Smooth muscle cell (in vitro differentiated cells): ENCODE measurements around the gene KBTBD6. TPM values are rescaled to one million over a fixed set of nuclear protein-coding genes. Genes with fewer than 3 reads are reported as not detected.
"Not testable (repeated sequence)": the region's sequence is repeated elsewhere in the genome, so short reads cannot be mapped to it uniquely, and the experiment has no call there.

Source experiments
- DNase-seq: peaks from one replicate; lab custom pipeline; 2025; ENCODE audit not compliant: unreplicated experiment; lab: John Stamatoyannopoulos, UW
- H2AFZ ChIP-seq: fragments of 200-600 bp; sonication (generic); 2 replicates; pipeline ENCODE4 v1.6.0; 2016; ENCODE audit warnings: antibody characterized with exemption, low read depth, mild to moderate bottlenecking
- H3F3A ChIP-seq: fragments of 200-600 bp; sonication (generic); 2 replicates; pipeline ENCODE4 v1.6.0; 2017; ENCODE audit warnings: antibody characterized with exemption, low read depth
- H3K27ac ChIP-seq: fragments of 200-600 bp; sonication (generic); 2 replicates; pipeline ENCODE4 v1.5.1; 2016; ENCODE audit warnings: low read depth, mild to moderate bottlenecking
- H3K27me3 ChIP-seq: fragments of 200-600 bp; sonication (generic); 2 replicates; pipeline ENCODE4 v1.6.1; 2016; ENCODE audit warnings: low read depth, mild to moderate bottlenecking
- H3K36me3 ChIP-seq: fragments of 200-600 bp; sonication (generic); 2 replicates; pipeline ENCODE4 v1.5.1; 2016; ENCODE audit warnings: low read depth
- H3K4me1 ChIP-seq: fragments of 200-600 bp; sonication (generic); 2 replicates; pipeline ENCODE4 v1.5.1; 2016; ENCODE audit warnings: low read depth
- H3K4me2 ChIP-seq: fragments of 200-600 bp; sonication (generic); 2 replicates; pipeline ENCODE4 v1.6.0; 2016; ENCODE audit warnings: mild to moderate bottlenecking
- H3K4me3 ChIP-seq: fragments of 200-600 bp; sonication (generic); 2 replicates; pipeline ENCODE4 v1.5.1; 2016; ENCODE audit warnings: mild to moderate bottlenecking
- H3K79me2 ChIP-seq: fragments of 200-600 bp; sonication (generic); 2 replicates; pipeline ENCODE4 v1.6.0; 2016; ENCODE audit warnings: low read depth, mild to moderate bottlenecking
- H3K9ac ChIP-seq: fragments of 200-600 bp; sonication (generic); 2 replicates; pipeline ENCODE4 v1.6.0; 2016; ENCODE audit warnings: low read depth
- H3K9me3 ChIP-seq: fragments of 200-600 bp; sonication (generic); replicated peaks from 2 replicates; pipeline ENCODE4 v1.5.1; 2016; ENCODE audit warnings: low read depth
- H4K20me1 ChIP-seq: fragments of 200-600 bp; sonication (generic); 2 replicates; pipeline ENCODE4 v1.6.0; 2016; ENCODE audit warnings: low read depth
- WGBS: methylation state at CpG from one replicate; pipeline ENCODE4 v1.1.7; 2016; ENCODE audit warnings: low lambda C conversion rate; 5-methylcytosine and 5-hydroxymethylcytosine counted together
- polyA plus RNA-seq: library from polyadenylated mRNA; unstranded; fragments of >200 nt; fragmentation: Nextera tagmentation; extraction: Ambion mirVana; gene quantifications from 2 replicates; pipeline ENCODE4 v1.2.1, GENCODE V29; 2016
- total RNA-seq: library from RNA; depleted of rRNA; stranded (reverse); fragments of >200 nt; gene quantifications from 2 replicates; pipeline ENCODE4 v1.2.3, GENCODE V29; 2014
- TF ChIP-seq, protein P1 (sequence below): fragments of 200-600 bp; sonication (generic); IDR thresholded peaks from 2 replicates; pipeline ENCODE4 v1.5.1; 2017; ENCODE audit warnings: borderline replicate concordance, mild to moderate bottlenecking, antibody characterized with exemption; ENCODE audit not compliant: insufficient read depth, poor library complexity, severe bottlenecking

Gene KBTBD6
- total and polyA plus RNA-seq, 2 experiments from 2014 or later = 5.3 to 6.9 TPM

DNA sequence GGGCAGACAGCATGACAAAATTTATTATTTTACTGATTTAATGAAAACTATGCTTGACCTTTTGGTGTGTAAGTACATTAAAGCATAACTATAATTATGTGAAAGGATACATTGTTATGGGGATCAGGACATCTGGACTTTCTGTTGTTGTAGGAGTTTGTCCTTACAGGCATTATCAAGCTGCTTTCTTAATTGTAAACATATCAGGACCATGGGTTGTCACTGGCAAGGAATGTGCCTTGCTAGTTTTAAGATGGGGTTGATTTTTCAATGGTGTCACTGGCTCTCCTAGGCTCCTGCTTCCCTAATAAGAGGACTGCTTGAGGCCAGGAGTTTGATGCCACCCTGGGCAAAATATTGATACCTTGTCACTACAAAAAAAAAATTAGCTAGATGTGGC is 32.6 kb downstream of the KBTBD6 start:
- no peaks in the 10 kb centered on the region for H3K4me1 ChIP-seq
- H3K9me3 ChIP-seq = no peaks in the 10 kb centered on the region
- H3K9ac ChIP-seq = no peak overlapping the region
- no peak overlapping the region for H3K4me2 ChIP-seq
- H3K4me3 ChIP-seq = no peak overlapping the region
- no peak for DNase-seq
- H3K27ac ChIP-seq = no peak overlapping the region
- H3K27me3 ChIP-seq = no peaks in the 10 kb centered on the region
- no peaks in the 10 kb centered on the region for H3K79me2 ChIP-seq
- H2AFZ ChIP-seq = no peak overlapping the region
- H3K36me3 ChIP-seq = no peaks in the 10 kb centered on the region
- H4K20me1 ChIP-seq = no peaks in the 10 kb centered on the region
- TF ChIP-seq, protein P1, sequence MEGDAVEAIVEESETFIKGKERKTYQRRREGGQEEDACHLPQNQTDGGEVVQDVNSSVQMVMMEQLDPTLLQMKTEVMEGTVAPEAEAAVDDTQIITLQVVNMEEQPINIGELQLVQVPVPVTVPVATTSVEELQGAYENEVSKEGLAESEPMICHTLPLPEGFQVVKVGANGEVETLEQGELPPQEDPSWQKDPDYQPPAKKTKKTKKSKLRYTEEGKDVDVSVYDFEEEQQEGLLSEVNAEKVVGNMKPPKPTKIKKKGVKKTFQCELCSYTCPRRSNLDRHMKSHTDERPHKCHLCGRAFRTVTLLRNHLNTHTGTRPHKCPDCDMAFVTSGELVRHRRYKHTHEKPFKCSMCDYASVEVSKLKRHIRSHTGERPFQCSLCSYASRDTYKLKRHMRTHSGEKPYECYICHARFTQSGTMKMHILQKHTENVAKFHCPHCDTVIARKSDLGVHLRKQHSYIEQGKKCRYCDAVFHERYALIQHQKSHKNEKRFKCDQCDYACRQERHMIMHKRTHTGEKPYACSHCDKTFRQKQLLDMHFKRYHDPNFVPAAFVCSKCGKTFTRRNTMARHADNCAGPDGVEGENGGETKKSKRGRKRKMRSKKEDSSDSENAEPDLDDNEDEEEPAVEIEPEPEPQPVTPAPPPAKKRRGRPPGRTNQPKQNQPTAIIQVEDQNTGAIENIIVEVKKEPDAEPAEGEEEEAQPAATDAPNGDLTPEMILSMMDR = no peak
- H3F3A ChIP-seq = no peaks in the 10 kb centered on the region

DNA sequence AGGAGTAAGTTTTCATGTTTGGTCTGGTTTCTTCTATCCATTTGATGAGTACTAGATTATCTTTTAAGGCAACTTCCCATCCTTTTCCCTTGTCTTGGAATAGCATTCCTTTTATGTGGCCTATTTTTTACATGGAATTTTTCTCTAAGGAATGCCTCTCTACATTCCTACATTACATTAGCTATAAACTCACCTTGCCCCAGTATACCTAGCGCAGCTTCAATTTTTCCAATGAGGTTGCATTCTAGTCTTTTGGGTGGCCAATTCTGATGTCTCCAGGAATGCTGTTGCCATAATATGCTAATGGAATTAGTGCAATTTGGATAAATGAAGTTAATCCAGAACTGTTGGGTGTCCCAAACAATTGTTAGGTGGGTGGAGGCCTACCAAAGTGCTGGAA is 33.8 kb downstream of the KBTBD6 start:
- Histone ChIP-seq H3K79me2 (no peaks in the 10 kb centered on the region), H4K20me1 (no peaks in the 10 kb centered on the region), H3K27ac (no peak overlapping the region), H3F3A (no peaks in the 10 kb centered on the region), H3K4me3 (no peak overlapping the region), H3K9me3 (no peaks in the 10 kb centered on the region), H3K9ac (no peak overlapping the region), H3K4me1 (no peaks in the 10 kb centered on the region), H2AFZ (no peak overlapping the region), H3K36me3 (no peaks in the 10 kb centered on the region), H3K4me2 (no peak overlapping the region), H3K27me3 (no peaks in the 10 kb centered on the region)
- DNase-seq = no peak
- TF ChIP-seq, protein P1 = no peak
- 97% methylated on average over 1 of the region's 1 CpG for WGBS

DNA sequence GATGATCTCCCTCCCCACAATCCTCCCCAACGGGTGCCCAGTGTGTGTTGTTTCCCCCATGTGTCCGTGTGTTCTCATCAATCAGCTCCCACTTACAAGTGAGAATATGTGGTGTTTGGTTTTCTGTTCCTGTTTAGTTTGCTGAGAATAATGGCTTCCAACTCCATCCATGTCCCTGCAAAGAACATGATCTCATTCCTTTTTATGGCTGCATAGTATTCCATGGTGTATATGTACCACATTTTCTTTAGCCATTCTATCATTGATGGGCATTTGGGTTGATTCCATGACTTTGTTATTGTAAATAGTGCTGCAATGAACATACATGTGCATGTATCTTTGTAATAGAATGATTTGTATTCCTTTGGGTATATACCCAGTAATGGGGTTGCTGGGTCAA is 36.9 kb downstream of the KBTBD6 start:
- not testable (repeated sequence) for H3K27ac ChIP-seq, DNase-seq, H3K36me3 ChIP-seq, H3K79me2 ChIP-seq, H3K4me3 ChIP-seq, H4K20me1 ChIP-seq, H3K4me1 ChIP-seq, H3K27me3 ChIP-seq, H3K9ac ChIP-seq, H3F3A ChIP-seq, H3K4me2 ChIP-seq, H3K9me3 ChIP-seq, H2AFZ ChIP-seq
- 100% methylated on average over 2 of the region's 2 CpGs for WGBS

DNA sequence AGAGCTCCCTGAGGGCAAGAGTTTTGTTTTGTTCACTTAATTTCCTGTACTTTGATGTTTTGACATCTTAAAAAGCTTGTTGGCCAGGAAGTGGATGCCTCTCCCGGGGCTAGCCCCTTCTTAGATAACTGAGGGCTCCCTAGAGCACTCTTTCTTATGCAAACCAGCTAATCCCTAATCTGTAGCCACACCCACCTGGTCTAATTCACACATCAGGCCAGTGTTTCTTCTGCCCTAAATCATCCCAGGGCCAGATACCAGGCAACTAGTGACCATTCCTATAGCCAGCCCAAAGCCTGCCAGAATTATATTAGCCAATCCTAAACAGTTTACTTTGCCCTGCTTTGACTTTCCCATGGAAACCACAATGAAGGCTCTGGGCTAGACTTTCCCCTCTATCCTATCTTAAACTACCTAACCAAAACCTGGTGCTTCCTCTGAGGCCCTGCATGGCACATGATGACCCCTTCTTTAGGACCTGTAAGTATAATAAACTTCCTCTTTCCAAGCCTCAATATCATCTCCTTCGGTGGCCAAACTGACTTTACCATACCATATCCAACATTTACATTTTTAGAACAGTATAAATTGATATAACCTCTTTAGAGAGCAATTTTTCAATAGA is 46.5 kb downstream of the KBTBD6 start:
- no peaks in the 10 kb centered on the region for H3K27me3 ChIP-seq
- WGBS = 78% methylated on average over 2 of the region's 2 CpGs
- no peaks in the 10 kb centered on the region for H3K79me2 ChIP-seq
- no peaks in the 10 kb centered on the region for H3K36me3 ChIP-seq
- no peak overlapping the region for H2AFZ ChIP-seq
- H3K4me1 ChIP-seq = no peaks in the 10 kb centered on the region
- DNase-seq = no peak
- H3K4me3 ChIP-seq = no peak overlapping the region
- no peak overlapping the region for H3K27ac ChIP-seq
- no peaks in the 10 kb centered on the region for H3F3A ChIP-seq
- H4K20me1 ChIP-seq = no peaks in the 10 kb centered on the region
- no peak overlapping the region for H3K9ac ChIP-seq
- H3K4me2 ChIP-seq = no peak overlapping the region
- H3K9me3 ChIP-seq = no peaks in the 10 kb centered on the region
- TF ChIP-seq, protein P1 = no peak
